Skeletal muscle tissue (tissue), 4 donors: ENCODE measurements around the gene TMEM209. TPM values are rescaled to one million over a fixed set of nuclear protein-coding genes. Genes with fewer than 3 reads are reported as not detected.

ENCODE experiments used
- H3K27ac ChIP-seq: one replicate; pipeline ENCODE4 v1.7.0; 2013; ENCODE audit warnings: mild to moderate bottlenecking, low read depth, low read length, inconsistent platforms
- H3K27me3 ChIP-seq, 3 donors: one replicate each; pipeline ENCODE4 v1.7.0; 2013; ENCODE audit warnings: low read length in 3 of 3; ENCODE audit not compliant: control insufficient read depth in 3 of 3, insufficient read depth in 3 of 3
- H3K36me3 ChIP-seq, 3 donors: one replicate each; pipeline ENCODE4 v1.7.0; 2013; ENCODE audit warnings: low read length in 3 of 3; ENCODE audit not compliant: control insufficient read depth in 3 of 3, insufficient read depth in 3 of 3
- H3K4me1 ChIP-seq, 3 donors: one replicate each; pipeline ENCODE4 v1.7.0; 2013; ENCODE audit warnings: low read length in 3 of 3, mild to moderate bottlenecking in 3 of 3; ENCODE audit not compliant: control insufficient read depth in 3 of 3, insufficient read depth in 3 of 3
- H3K4me3 ChIP-seq, 3 donors: one replicate each; pipeline ENCODE4 v1.7.0; 2013; ENCODE audit warnings: low read length in 3 of 3
- H3K9ac ChIP-seq, 3 donors: one replicate each; pipeline ENCODE4 v1.7.0; 2013; ENCODE audit warnings: low read length in 3 of 3, mild to moderate bottlenecking in 3 of 3, moderate library complexity in 2 of 3, low read depth in 1 of 3
- H3K9me3 ChIP-seq, 3 donors: one replicate each; pipeline ENCODE4 v1.7.0; 2013; ENCODE audit warnings: low read length in 3 of 3; ENCODE audit not compliant: control insufficient read depth in 3 of 3
- total RNA-seq: library from RNA; depleted of rRNA; stranded (reverse); fragments of >200 nt; gene quantifications from one replicate; pipeline ENCODE4 v1.2.3, GENCODE V29; 2014
- donor health status: Osteomylitis.

TMEM209 gene
- total RNA-seq, 1 donor from 2014 or later: 7.3 TPM

- H3K9ac ChIP-seq: no peak overlapping the region
- H3K27ac ChIP-seq: no peak overlapping the region
- H3K4me3 ChIP-seq: no peak overlapping the region
- H3K27me3 ChIP-seq: no peaks in the 10 kb centered on the region
- no peaks in the 10 kb centered on the region for H3K9me3 ChIP-seq
- peaks cover 4 to 8% (median 6%) of the 10 kb centered on the region in 3 donors for H3K4me1 ChIP-seq
- H3K36me3 ChIP-seq: peaks cover 0 to 2% (median 0%) of the 10 kb centered on the region in 3 donors
Measured at GRCh38 chr7:130153211-130153908, 51.8 kb downstream of the TMEM209 start.

- Histone ChIP-seq H3K36me3 (peaks cover 0 to under 1% (median 0%) of the 10 kb centered on the region in 3 donors), H3K27ac (no peak overlapping the region), H3K9me3 (no peaks in the 10 kb centered on the region), H3K27me3 (no peaks in the 10 kb centered on the region), H3K4me1 (peaks cover 4 to 8% (median 6%) of the 10 kb centered on the region in 3 donors), H3K9ac (no peak overlapping the region), H3K4me3 (no peak overlapping the region)
Measured at GRCh38 chr7:130152493-130153210, 52.6 kb downstream of the TMEM209 start.

DNA sequence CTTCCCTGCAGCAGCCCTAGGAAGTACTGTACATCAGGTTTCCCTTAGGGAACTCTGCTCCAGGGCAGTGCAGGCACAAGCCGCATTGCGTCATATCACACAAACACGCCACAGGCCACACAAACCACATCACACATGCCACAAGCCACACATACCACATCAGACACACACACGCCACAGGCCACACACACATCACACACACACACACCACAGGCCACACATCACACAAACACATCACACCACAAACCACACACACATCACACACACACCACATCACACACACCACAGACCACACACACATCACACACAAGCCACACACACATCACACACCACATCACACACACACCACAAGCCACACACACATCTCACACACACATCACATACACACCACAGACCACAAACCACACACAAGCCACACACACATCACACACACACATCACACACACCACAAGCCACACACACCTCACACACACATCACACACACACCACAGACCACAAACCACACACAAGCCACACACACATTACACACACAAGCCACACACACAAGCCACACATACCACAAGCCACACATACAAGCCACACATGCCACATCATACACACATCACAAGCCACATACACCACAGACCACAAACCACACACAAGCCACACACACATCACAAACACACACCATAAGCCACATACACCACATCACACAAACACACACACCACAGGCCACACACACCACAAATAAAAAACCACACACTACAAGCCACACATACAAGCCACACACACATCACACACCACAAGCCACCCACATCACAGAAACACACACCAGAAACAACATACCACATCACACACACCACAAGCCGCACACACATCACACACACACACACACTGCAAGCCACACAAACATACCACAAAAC, 53.4 kb downstream of the TMEM209 start:
- Histone ChIP-seq H3K4me1 (peaks cover 4 to 8% (median 6%) of the 10 kb centered on the region in 3 donors), H3K27ac (no peak overlapping the region), H3K9ac (no peak overlapping the region), H3K27me3 (no peaks in the 10 kb centered on the region), H3K36me3 (no peaks in the 10 kb centered on the region), H3K4me3 (no peak overlapping the region), H3K9me3 (no peaks in the 10 kb centered on the region)

DNA sequence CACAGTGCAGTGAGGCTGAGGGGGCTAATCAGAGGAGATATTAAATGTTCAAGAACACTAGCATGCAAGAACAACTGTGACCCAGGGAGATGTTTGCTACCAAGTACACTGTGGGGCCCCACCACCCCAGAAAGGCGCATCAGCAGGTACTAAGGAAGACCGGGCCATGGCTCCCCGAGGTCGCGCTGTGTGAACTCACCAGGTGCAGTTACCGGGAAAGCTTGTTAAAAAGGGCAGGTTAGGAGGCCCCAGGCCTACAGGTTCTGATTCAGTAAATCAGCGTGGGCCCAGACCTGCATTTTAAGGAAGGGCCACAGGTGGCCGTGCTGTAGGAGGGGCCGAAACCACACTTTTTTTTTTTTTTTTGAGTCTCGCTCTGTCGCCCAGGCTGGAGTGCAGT, 54.6 kb downstream of the TMEM209 start:
- H3K9ac ChIP-seq: no peak overlapping the region
- no peak overlapping the region for H3K4me3 ChIP-seq
- H3K4me1 ChIP-seq: peaks cover 4 to 8% (median 6%) of the 10 kb centered on the region in 3 donors
- H3K27me3 ChIP-seq: no peaks in the 10 kb centered on the region
- H3K27ac ChIP-seq: no peak overlapping the region
- H3K9me3 ChIP-seq: no peaks in the 10 kb centered on the region
- H3K36me3 ChIP-seq: no peaks in the 10 kb centered on the region

DNA sequence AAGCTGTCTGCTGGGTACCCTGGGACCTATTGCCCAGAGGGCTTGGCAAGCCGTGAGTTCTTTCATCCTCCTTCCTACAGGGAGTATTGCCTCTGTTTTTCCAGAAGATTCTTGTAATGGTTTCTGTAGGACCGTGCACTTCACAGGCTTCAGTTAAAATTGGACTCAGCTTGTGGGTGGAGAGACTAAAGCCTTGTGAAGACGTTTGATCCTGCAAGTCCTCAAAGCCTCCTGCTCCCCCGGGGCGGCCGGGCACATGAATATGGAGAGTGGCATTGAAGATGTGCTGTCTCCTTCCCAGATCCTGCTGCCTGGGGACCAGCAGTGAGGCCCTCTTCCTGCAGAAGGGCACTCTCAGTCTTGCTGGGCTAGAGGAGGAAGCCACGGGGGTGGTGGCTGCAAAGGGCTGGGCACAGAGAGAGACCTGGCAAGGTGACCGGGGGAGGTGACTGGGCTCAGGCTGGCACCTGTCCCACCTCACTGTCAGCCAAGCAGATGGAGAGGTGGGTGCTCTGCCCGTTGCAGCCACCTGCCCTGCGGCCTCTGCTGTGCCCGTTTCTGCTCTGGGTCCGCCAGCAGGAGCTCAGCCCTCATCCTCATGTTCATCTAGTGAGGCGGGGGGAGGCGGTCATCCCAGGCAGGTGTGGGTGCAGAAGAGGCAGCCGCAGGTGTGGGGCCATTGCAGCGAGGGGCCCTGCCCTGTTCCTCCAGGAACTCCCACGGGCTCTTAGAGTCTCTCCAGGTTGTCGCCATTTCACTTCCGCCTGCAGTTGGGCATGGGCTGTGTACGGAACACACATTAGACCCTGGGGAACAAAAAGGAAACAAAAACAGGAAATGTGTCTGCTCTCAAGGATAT, 55.7 kb downstream of the TMEM209 start:
- Histone ChIP-seq H3K4me1 (peaks cover 1 to 2% (median 1%) of the 10 kb centered on the region in 3 donors), H3K36me3 (no peaks in the 10 kb centered on the region), H3K27me3 (no peaks in the 10 kb centered on the region), H3K9me3 (no peaks in the 10 kb centered on the region), H3K4me3 (no peak overlapping the region), H3K27ac (no peak overlapping the region), H3K9ac (no peak overlapping the region)

DNA sequence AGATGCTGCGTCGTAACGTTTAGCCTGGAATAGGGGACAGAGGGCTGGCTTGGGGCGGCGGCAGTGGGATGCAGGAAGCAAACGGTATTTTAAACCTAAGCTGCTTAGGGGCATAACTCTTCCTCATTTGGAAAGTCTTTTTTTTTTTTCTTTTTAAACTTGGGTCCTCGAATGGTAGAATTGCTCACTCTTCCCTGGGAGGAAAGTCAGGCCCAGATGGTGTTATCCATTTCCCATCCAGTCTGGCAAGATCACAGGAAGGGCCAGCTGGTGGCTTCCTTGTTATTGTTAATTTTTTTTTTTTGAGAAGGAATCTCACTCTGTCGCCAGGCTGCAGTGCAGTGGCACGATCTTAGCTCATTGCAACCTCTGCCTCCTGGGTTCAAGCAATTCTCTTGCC, 56.6 kb downstream of the TMEM209 start:
- H3K27ac ChIP-seq: no peak overlapping the region
- no peaks in the 10 kb centered on the region for H3K9me3 ChIP-seq
- H3K9ac ChIP-seq: no peak overlapping the region
- H3K27me3 ChIP-seq: no peaks in the 10 kb centered on the region
- no peak overlapping the region for H3K4me3 ChIP-seq
- no peaks in the 10 kb centered on the region for H3K36me3 ChIP-seq
- H3K4me1 ChIP-seq: no peaks in the 10 kb centered on the region

DNA sequence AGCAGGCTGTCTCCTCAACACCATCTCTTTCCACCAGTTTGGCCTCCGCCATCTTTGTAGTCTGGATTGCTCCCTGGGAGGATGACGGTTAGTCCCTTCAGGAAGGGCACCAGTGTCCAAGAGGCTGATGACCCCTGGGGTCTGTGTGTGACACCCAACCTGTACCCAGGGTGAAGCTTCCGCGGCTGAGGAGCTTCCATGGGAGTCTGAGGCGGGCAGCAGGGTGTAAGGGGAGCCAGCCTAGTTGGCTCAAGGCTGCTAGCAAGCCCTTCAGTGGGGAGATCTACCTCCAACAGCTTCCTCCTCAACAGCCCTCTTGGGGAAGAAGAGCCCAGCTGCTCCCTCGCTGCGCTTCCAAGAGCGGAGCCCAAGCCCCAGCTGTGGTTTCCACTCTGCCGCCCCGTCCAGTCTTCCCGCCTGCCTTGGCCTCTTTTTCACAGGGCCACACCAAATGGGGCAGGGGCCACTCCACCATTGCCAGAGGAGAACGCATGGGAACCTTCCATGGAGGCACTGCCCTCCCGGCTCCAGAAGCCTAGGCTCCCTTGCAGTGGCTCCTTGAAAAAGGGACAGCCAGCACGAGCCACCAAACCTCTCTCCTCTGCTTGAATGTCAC, 57.4 kb downstream of the TMEM209 start:
- Histone ChIP-seq H3K27ac (no peak overlapping the region), H3K4me3 (no peak overlapping the region), H3K27me3 (no peaks in the 10 kb centered on the region), H3K36me3 (no peaks in the 10 kb centered on the region), H3K9ac (no peak overlapping the region), H3K4me1 (no peaks in the 10 kb centered on the region), H3K9me3 (no peaks in the 10 kb centered on the region)

DNA sequence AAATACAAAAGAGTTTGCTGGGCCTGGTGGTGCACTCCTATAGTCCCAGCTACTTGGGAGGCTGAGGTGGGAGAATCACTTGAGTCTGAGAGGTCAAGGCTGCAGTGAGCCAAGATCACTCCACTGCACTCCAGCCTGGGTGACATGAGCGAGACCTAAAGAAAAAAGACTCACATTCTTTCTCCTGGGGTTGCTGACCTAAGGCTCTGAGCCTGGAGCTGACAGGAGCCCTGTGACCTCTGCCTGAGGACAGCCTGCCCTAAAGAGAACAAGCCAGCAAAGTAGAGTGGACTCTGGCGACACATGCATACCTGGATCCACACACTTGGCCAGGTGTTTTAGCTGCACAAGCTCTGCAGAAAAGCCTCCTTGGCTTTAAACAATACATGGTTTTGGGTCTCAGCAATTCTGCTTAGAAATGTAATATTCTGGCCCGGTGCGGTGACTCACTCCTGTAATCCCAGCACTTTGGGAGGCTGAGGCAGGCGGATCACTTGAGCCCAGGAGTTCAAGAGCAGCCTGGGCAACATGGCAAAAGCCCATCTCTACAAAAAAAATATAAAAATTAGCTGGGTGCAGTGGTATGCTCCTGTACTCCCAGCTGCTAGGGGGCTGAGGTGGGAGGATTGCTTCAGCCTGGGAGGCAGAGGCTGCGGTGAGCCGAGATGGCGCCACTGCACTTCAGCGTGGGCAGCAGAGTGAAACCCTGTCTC, 58.4 kb downstream of the TMEM209 start:
- H3K9me3 ChIP-seq: no peaks in the 10 kb centered on the region

More for the DNA sequence above, 58.4 kb downstream of the TMEM209 start:
- H3K27ac ChIP-seq: no peak overlapping the region
- no peaks in the 10 kb centered on the region for H3K27me3 ChIP-seq
- H3K4me3 ChIP-seq: no peak overlapping the region
- H3K4me1 ChIP-seq: no peaks in the 10 kb centered on the region
- no peak overlapping the region for H3K9ac ChIP-seq
- no peaks in the 10 kb centered on the region for H3K36me3 ChIP-seq
